ENCODE results near the gene EDN1.
"Not testable (repeated sequence)": the region's sequence is repeated elsewhere in the genome, so short reads cannot be mapped to it uniquely, and the experiment has no call there.

Gene EDN1

GRCh38 chr6:12328701-12329100 lies 38.5 kb downstream of the EDN1 start:
- no peak for DNase-seq

- DNase-seq: no peak
These were observed 41.3 kb downstream of the EDN1 start for GRCh38 chr6:12331474-12331873.

GRCh38 chr6:12331951-12332749 lies 42.0 kb downstream of the EDN1 start:
- DNase-seq: no peak

DNA sequence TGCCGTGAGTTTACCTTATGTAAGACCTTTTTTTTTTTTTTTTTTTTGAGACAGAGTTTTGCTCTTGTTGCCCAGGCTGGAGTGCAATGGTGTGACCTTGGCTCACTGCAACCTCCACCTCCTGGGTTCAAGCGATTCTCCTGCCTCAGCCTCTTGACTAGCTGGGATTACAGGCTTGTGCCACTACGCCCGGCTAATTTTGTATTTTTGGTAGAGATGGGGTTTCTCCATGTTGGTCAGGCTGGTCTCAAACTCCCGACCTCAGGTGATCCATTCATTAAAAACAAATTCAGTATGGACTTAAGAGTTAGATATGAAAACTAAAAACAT lies 42.6 kb downstream of the EDN1 start:
- not testable (repeated sequence) for DNase-seq

- DNase-seq: no peak
These were observed 43.0 kb downstream of the EDN1 start for GRCh38 chr6:12333128-12333527.

DNA sequence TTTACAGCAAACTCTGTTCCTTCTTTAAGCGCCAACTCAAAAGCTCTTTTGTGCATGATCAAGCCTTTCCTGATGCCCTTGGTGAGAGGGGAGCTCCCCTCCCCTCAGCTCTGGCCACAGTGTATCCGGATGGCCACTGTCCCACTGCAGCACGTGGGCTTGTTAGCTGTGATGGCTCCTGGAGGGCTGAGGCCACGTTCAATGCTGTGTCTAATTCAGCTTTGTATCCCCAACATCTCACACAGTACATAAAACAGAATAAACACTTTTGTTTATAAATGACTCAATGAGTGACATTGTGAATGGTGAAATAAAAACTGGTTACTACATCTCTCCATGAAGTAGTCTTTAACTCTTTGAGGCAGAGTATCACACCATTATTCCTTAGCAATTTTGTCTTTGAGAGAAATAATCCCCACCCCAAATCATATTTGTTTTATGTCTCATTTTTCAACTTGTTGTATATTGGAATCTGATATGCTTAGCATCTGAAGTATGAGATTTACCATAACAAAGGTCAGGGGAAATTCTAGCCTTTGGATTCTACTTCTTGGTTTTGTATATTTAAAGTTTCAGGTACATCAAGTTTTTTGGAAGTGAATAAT lies 44.5 kb downstream of the EDN1 start:
- no peak for DNase-seq

DNA sequence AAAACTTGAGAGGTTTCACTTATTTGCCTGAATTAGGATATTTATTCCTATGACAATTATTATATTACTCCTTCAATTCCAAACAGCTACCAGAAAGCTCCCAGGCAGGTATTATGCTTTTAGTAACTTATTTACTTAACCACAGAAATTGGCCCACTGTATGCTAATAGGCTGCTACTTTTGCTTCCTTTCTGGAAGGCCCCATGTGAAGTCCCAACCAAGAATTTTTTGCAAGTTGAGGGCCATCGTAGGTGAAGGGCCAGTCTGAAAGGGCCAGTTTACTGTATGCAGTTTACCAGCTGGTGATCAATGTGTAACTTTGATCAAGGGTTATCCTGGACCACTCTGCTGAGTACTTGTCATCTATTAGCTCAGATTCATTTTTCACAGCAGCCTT lies 45.0 kb downstream of the EDN1 start:
- peak; percentile 40 for DNase-seq

GRCh38 chr6:12335717-12336116 lies 45.6 kb downstream of the EDN1 start:
- no peak for DNase-seq

- DNase-seq: no peak
These were observed 46.2 kb downstream of the EDN1 start for GRCh38 chr6:12336121-12336971.

DNA sequence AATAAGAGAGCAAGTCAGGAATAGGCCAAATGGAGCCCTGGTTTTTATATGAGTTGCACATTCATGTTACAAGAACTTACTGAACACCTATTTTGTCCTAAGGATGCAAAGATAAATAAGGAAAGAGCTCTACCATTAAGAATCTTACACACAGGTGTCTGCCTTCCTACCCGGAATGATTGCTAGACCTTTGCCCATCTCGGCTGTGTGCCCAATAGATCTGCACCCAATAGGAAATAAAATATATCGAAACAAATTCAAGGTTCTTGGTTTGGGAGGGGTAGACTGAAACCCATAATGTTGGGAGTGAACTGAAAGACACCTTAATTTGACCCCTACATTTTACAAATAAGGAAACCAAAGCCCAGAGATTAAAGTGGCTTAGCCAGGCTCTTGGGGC lies 48.9 kb downstream of the EDN1 start:
- no peak for DNase-seq

DNA sequence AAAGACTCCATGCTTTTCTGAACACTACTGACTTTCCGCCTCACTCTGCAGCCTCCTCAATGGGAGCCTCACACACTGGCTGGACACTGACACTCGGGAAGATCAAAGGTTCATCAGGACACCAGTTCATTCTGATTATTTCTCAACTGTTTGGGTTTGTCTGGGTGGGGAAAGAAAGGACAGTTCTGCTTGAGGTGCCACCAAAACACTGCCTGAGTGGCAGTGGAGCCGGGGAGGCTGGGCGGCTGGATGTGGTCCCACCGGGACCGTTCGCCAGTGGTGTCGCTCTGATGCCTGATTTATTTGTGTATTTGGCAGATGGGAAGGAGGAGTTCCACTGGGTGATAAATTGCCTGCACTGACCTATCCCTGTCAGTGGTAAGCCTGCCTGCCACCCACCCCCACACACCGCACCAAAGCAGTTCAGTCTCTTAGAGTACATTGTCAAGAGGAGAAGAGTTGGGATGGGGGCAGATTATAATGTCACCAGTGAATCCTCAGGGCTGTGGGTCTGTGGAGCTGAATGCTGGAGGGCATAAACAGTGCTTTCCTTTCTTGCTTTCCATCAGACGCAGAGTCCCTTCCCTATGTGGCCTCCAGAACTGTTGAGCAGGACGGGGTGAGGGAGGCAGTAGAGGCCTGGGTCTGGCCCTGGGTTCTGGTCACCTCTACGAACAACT lies 49.8 kb downstream of the EDN1 start:
- no peak for DNase-seq

DNA sequence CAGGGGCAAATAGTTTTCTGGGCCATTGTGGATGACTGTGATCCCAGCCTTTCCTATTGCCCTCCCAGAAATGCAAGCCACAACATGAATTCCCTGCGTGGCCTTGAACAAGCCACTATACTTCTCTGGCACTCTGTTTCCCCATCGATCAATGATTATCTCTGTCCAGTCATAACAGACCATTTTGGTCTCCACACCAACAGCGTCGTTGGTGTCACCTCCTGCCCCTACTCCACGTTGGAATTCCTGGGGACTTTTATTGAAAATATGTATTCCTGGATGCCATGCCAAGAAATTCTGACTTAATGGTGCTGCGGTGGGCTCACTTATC lies 50.3 kb downstream of the EDN1 start:
- no peak for DNase-seq

DNA sequence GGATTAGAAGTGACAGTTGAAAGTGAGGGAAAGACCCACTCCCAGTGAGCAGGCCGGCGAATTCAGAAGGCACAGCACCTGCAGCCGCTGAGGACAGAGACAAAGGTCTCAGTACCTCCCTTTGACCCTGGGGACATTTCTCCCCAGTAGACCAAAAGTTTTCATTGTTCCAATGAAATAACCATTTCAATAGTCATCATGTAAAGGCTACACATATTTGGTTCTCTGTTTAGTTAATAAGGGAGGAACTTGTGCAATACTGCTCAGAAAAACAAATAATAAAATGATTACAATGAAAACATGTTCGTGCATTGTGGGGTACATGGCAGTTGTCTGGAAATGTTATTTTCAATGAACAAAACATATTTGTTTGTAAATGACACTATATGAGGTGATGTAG lies 52.5 kb downstream of the EDN1 start:
- DNase-seq: no peak

DNA sequence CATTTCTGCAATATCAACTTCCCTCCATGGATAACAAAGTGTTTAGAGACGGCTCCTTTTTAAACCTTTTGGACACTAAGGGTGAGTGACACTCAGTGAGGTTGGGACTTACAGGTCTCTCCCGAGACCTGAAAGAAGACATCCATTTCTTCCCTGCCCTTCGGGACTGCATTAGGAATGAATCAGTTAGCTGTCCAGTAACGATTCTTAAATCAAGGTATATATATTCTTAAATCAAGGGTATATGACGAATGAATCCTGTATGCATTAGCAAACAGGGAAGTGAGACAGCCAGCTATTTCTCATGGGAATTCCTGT lies 52.9 kb downstream of the EDN1 start:
- no peak for DNase-seq

GRCh38 chr6:12343440-12344162 lies 53.4 kb downstream of the EDN1 start:
- DNase-seq: peak; percentile 95

DNA sequence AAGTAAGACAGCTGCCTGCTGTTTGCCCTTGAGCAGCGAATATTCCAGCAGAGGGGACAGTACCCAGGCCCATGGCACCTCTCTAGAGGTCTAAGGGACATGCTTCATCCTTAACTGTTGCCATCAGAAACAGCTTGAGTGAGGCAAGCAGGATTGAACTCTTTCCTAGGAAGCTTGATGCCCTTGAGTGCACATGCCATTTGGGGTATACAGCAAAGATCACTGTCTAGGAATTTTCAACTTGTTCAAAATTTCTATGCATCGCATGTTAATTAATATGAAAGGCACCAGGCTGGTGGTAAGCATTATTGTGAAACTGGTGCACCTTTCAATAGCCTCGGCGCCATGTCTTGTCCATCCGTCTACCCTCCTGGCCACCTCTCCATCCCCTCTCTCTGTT lies 54.1 kb downstream of the EDN1 start:
- DNase-seq: no peak

DNA sequence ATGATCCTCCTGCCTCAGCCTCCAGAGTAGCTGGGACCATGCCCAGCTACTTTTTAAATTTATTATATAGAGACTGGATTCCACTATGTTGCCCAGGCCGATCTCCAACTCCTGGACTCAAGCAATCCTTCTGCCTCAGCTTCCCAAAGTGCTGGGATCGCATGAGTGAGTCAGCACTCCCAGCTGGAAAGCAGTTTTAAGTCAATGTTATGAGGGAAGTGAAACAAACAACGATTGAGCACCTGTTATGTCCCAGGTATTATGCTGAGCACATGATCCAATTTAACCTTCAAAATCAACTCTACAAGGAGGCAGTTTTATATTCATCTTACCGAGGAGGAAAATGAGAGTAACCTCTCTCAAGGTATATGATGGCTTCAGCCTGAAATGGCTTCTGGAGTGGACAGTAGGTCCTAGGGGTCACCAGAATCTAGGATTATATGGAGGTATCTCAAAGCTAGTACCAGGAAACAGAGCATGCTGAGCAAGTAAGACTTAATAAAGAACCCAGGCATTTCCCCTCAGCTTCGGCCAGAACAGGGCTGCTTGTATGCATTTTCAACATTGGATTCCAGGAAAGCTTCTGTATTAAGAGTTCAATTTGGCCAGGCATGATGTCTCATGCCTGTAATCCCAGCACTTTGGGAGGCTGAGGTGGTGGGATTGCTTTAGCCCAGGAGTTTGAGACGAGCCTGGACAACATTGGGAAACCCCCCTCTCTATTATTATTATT lies 55.0 kb downstream of the EDN1 start:
- no peak for DNase-seq

GRCh38 chr6:12345694-12346058 lies 55.5 kb downstream of the EDN1 start:
- no peak for DNase-seq
